ENCODE results near the gene SLC38A4. TPM values are rescaled to one million over a fixed set of nuclear protein-coding genes. Genes with fewer than 3 reads are reported as not detected.

Gene SLC38A4
- total and polyA plus RNA-seq, 9 of the 15 experiments (the other 6 are each of a cell fraction or from before 2014, with no cell fraction given): 0.16 TPM; not detected in 8

GRCh38 chr12:46832130-46832704 is 6.4 kb upstream of the SLC38A4 start:
- no peak for ATAC-seq
- no peak for TF ChIP-seq SMAD3 (CRISPR knock-in tag; conservative IDR thresholded peaks at IDR 0.05)
- intact Hi-C loops (cut with micrococcal nuclease): no loop called here
- Histone ChIP-seq H3K36me3 (ENCODE audit: control insufficient read depth, insufficient read depth, low read length) (no peaks in the 10 kb centered on the region), H3K9me1 (ENCODE audit: control insufficient read depth, insufficient read depth, low read length) (no peaks in the 10 kb centered on the region), H3K9ac (ENCODE audit: insufficient read depth in 1 of 2, low read depth in 2 of 2, low read length in 2 of 2) (no peak overlapping the region), H3K27ac (ENCODE audit: extremely low read depth, low read depth, low read length) (no peak overlapping the region), H3K4me1 (replicated peaks in 1 of 2; ENCODE audit: control insufficient read depth in 2 of 2, insufficient read depth in 2 of 2, low read length in 2 of 2) (no peaks in the 10 kb centered on the region; a peak in 1 of 5 replicates), H3K4me2 (ENCODE audit: insufficient read depth, low read length) (no peak overlapping the region), H3K4me3 (no peak overlapping the region), H2AFZ (ENCODE audit: low read depth, low read length) (no peak overlapping the region), H3K27me3 (ENCODE audit: control insufficient read depth in 2 of 2, insufficient read depth in 2 of 2, low read length in 2 of 2) (peaks cover 17 to 24% of the 10 kb centered on the region in 2 experiments; a peak in 4 of 5 replicates), H3K9me3 (replicated peaks; ENCODE audit: control insufficient read depth, insufficient read depth, low read depth, low read length) (no peaks in the 10 kb centered on the region), H4K20me1 (replicated peaks; ENCODE audit: control insufficient read depth, insufficient read depth, low read length) (no peaks in the 10 kb centered on the region), H3K79me2 (ENCODE audit: control insufficient read depth, insufficient read depth, low read length) (no peaks in the 10 kb centered on the region)
- CTCF ChIA-PET (ENCODE audit: low intra/inter-chr PET ratio): no interaction called here
- no TSS peak for BruUV-seq (replicated peaks)
- no peak for FAIRE-seq
- 0% methylated on average over 16 of the region's 16 CpGs for WGBS (ENCODE audit: insufficient coverage, low coverage, missing lambda C conversion rate)
- POLR2A ChIA-PET: no interaction called here
- DNase-seq (ENCODE audit: extremely low read depth in 1 of 4, low spot score in 3 of 4): no peak
- in situ Hi-C loops (cut with MboI): no loop called here

- intact Hi-C loops (cut with micrococcal nuclease) (no loop called here), in situ Hi-C loops (cut with MboI) (no loop called here)
- Histone ChIP-seq H3K9me1 (ENCODE audit: control insufficient read depth, insufficient read depth, low read length) (no peaks in the 10 kb centered on the region), H3K4me2 (ENCODE audit: insufficient read depth, low read length) (no peak overlapping the region), H3K27ac (ENCODE audit: extremely low read depth, low read depth, low read length) (no peak overlapping the region), H4K20me1 (replicated peaks; ENCODE audit: control insufficient read depth, insufficient read depth, low read length) (no peaks in the 10 kb centered on the region), H3K36me3 (ENCODE audit: control insufficient read depth, insufficient read depth, low read length) (no peaks in the 10 kb centered on the region), H3K4me3 (no peak overlapping the region), H3K9ac (ENCODE audit: insufficient read depth in 1 of 2, low read depth in 2 of 2, low read length in 2 of 2) (no peak overlapping the region), H3K27me3 (ENCODE audit: control insufficient read depth in 2 of 2, insufficient read depth in 2 of 2, low read length in 2 of 2) (peaks cover 17 to 24% of the 10 kb centered on the region in 2 experiments; a peak in 4 of 5 replicates), H3K79me2 (ENCODE audit: control insufficient read depth, insufficient read depth, low read length) (no peaks in the 10 kb centered on the region), H2AFZ (ENCODE audit: low read depth, low read length) (no peak overlapping the region), H3K9me3 (replicated peaks; ENCODE audit: control insufficient read depth, insufficient read depth, low read depth, low read length) (no peaks in the 10 kb centered on the region), H3K4me1 (replicated peaks in 1 of 2; ENCODE audit: control insufficient read depth in 2 of 2, insufficient read depth in 2 of 2, low read length in 2 of 2) (no peaks in the 10 kb centered on the region; a peak in 1 of 5 replicates)
- no TSS peak for BruUV-seq (replicated peaks)
- 4% methylated on average over 52 of the region's 53 CpGs for WGBS (ENCODE audit: insufficient coverage, low coverage, missing lambda C conversion rate)
- FAIRE-seq (no peak), ATAC-seq (no peak), DNase-seq (ENCODE audit: extremely low read depth in 1 of 4, low spot score in 3 of 4) (no peak)
- POLR2A ChIA-PET: no interaction called here
- CTCF ChIA-PET (ENCODE audit: low intra/inter-chr PET ratio): no interaction called here
- TF ChIP-seq HNRNPH1 (optimal IDR thresholded peaks at IDR 0.05; ENCODE audit: low read depth, low read length) (no peak), PHB (CRISPR knock-in tag; IDR thresholded peaks at IDR 0.05) (no peak), ETS1 (conservative IDR thresholded peaks at IDR 0.05; ENCODE audit: control insufficient read depth, low read depth, low read length) (no peak), ARHGAP35 (IDR thresholded peaks at IDR 0.05; ENCODE audit: partially characterized antibody) (no peak), MAFK (IDR thresholded peaks at IDR 0.05; ENCODE audit: low read length) (no peak), BRD9 (IDR thresholded peaks at IDR 0.05; ENCODE audit: low read depth, partially characterized antibody) (no peak), MTF1 (CRISPR knock-in tag; IDR thresholded peaks at IDR 0.05; ENCODE audit: borderline replicate concordance) (no peak), IRF9 (tag; IDR thresholded peaks at IDR 0.05) (no peak), MYBL2 (IDR thresholded peaks at IDR 0.05; ENCODE audit: low read depth) (no peak), MYBL2 (CRISPR knock-in tag; IDR thresholded peaks at IDR 0.05; ENCODE audit: borderline replicate concordance) (no peak)
Measured at GRCh38 chr12:46831335-46832129, 5.7 kb upstream of the SLC38A4 start.
